Right ventricle myocardium inferior (tissue), 1 donor: ENCODE data around the gene LGALS7. TPM values are rescaled to one million over a fixed set of nuclear protein-coding genes. Genes with fewer than 3 reads are reported as not detected.
"Not testable (repeated sequence)": the region's sequence is repeated elsewhere in the genome, so short reads cannot be mapped to it uniquely, and the experiment has no call there.

Source experiments
- ATAC-seq: fragments of 200-7000 bp; cut with Tn5 transposase; one replicate; pipeline ENCODE4 v1.9.1; 2020; ENCODE audit warnings: mild to moderate bottlenecking, moderate library complexity
- DNase-seq: peaks from one replicate; pipeline ENCODE4 v3.0.0; 2021; ENCODE audit errors: missing footprints
- intact Hi-C: fragments of 100-400 bp; cut with DNase I; formaldehyde crosslinking; loops from one replicate; pipeline ENCODE4 v1.11.0; 2022
- total RNA-seq: library from RNA; stranded (reverse); fragmentation: NEBNext Ultra II Directional; extraction: Animal tissue kit (Norgen Biotek cat#: 25700); gene quantifications from one replicate; pipeline ENCODE4 v1.2.1, GENCODE V29; 2021
- donor health status: DM: no; HTN: yes; CAD: no; lungs with severe emphysema.

Gene LGALS7
- total RNA-seq, 1 donor from 2014 or later = not detected

- DNase-seq (no peak), ATAC-seq (no peak)
- intact Hi-C loops = no loop called here
Measured at GRCh38 chr19:38801359-38802095, 28.2 kb upstream of the LGALS7 start.

GRCh38 chr19:38800577-38801347, 27.4 kb upstream of the LGALS7 start:
- no peak for ATAC-seq
- intact Hi-C loops = no loop called here
- no peak for DNase-seq

GRCh38 chr19:38799104-38799503, 25.8 kb upstream of the LGALS7 start:
- DNase-seq = no peak
- no peak for ATAC-seq
- intact Hi-C loops = no loop called here

GRCh38 chr19:38797781-38798180, 24.5 kb upstream of the LGALS7 start:
- intact Hi-C loops, DNase-seq, ATAC-seq: not testable (repeated sequence)

- ATAC-seq (no peak), DNase-seq (no peak)
- intact Hi-C loops = no loop called here
Measured at GRCh38 chr19:38796154-38796553, 22.8 kb upstream of the LGALS7 start.

GRCh38 chr19:38795549-38795948, 22.2 kb upstream of the LGALS7 start:
- DNase-seq = no peak
- intact Hi-C loops = no loop called here
- no peak for ATAC-seq

- ATAC-seq = no peak
- intact Hi-C loops = no loop called here
- no peak for DNase-seq
Measured at GRCh38 chr19:38793671-38794070, 20.4 kb upstream of the LGALS7 start.

GRCh38 chr19:38793177-38793576, 19.9 kb upstream of the LGALS7 start:
- intact Hi-C loops = no loop called here
- ATAC-seq (no peak), DNase-seq (no peak)

- peak; percentile 77 for DNase-seq
- peak; percentile 38 for ATAC-seq
- intact Hi-C loops = no loop called here
Measured at GRCh38 chr19:38792250-38793111, 19.2 kb upstream of the LGALS7 start.

GRCh38 chr19:38791451-38792064, 18.2 kb upstream of the LGALS7 start:
- peak; percentile 94 for ATAC-seq
- intact Hi-C loops, DNase-seq: not testable (repeated sequence)

GRCh38 chr19:38790507-38791403, 17.4 kb upstream of the LGALS7 start:
- DNase-seq, intact Hi-C loops: not testable (repeated sequence)
- peak; percentile 2 for ATAC-seq

- intact Hi-C loops = no loop called here
- ATAC-seq = no peak
Measured at GRCh38 chr19:38788478-38789243, 15.3 kb upstream of the LGALS7 start, which contains the start of gene LGALS7B. LGALS7B (plus strand) TSS chr19:38789200; CDS start chr19:38789227, 27 bp downstream.

GRCh38 chr19:38786572-38787265, 13.4 kb upstream of the LGALS7 start:
- intact Hi-C loops = no loop called here
- ATAC-seq (no peak), DNase-seq (no peak)

More at GRCh38 chr19:38788478-38789243, 15.3 kb upstream of the LGALS7 start, which contains the start of gene LGALS7B:
- no peak for DNase-seq

GRCh38 chr19:38786061-38786460, 12.7 kb upstream of the LGALS7 start:
- DNase-seq, ATAC-seq, intact Hi-C loops: not testable (repeated sequence)

GRCh38 chr19:38785187-38785699, 11.9 kb upstream of the LGALS7 start:
- no peak for ATAC-seq
- intact Hi-C loops = no loop called here
- no peak for DNase-seq

GRCh38 chr19:38784224-38784623, 10.9 kb upstream of the LGALS7 start:
- ATAC-seq (no peak), DNase-seq (no peak)
- intact Hi-C loops = no loop called here
